MM.1S (cell line): ENCODE data around the gene WEE1.

ENCODE experiments used
- EZH2 ChIP-seq: fragments of 300-600 bp; sonication (generic); optimal IDR thresholded peaks from 2 replicates; pipeline ENCODE3; 2017; ENCODE audit warnings: low read depth, mild to moderate bottlenecking, antibody characterized with exemption, low read length, mixed read lengths
- EZH2phosphoT487 ChIP-seq: fragments of 300-600 bp; sonication (generic); IDR thresholded peaks from 2 replicates; pipeline ENCODE4 v1.6.1; 2018; ENCODE audit warnings: antibody characterized with exemption, low read length
- TF ChIP-seq, protein P1 (sequence below): fragments of 300-600 bp; sonication (generic); IDR thresholded peaks from 2 replicates; pipeline ENCODE4 v1.5.1; 2016; ENCODE audit warnings: antibody characterized with exemption, low read length, mixed read lengths

DNA sequence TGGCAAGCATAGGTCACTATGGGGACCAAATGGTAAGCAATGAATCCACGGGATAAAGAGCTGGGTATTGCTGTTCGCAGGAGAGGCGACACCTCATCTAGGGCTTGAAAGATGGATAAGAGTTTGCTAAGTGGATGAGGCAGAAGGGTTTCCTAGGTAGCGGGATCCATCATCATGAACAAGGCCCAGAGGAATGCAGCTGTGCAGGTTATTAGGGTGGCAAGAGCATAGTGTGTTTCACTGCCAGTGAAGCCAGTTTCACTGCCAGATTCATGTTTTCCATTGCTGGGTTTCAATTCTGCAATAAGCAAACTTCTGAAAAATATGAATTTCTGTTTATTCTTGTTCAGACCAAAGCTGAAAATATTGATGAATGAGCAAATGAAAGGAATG is 27.2 kb downstream of the WEE1 start:
- TF ChIP-seq EZH2, result no peak
- TF ChIP-seq, protein P1, sequence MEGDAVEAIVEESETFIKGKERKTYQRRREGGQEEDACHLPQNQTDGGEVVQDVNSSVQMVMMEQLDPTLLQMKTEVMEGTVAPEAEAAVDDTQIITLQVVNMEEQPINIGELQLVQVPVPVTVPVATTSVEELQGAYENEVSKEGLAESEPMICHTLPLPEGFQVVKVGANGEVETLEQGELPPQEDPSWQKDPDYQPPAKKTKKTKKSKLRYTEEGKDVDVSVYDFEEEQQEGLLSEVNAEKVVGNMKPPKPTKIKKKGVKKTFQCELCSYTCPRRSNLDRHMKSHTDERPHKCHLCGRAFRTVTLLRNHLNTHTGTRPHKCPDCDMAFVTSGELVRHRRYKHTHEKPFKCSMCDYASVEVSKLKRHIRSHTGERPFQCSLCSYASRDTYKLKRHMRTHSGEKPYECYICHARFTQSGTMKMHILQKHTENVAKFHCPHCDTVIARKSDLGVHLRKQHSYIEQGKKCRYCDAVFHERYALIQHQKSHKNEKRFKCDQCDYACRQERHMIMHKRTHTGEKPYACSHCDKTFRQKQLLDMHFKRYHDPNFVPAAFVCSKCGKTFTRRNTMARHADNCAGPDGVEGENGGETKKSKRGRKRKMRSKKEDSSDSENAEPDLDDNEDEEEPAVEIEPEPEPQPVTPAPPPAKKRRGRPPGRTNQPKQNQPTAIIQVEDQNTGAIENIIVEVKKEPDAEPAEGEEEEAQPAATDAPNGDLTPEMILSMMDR, result no peak
- no peak for TF ChIP-seq EZH2phosphoT487
